GM18526 (cell line): ENCODE measurements around the gene KLHL12.

ENCODE experiments used
- POLR2A ChIP-seq: IDR thresholded peaks from 3 replicates; pipeline ENCODE4 v1.6.1; 2011; ENCODE audit not compliant: insufficient read length; ENCODE audit errors: extremely low read depth

Gene KLHL12

DNA sequence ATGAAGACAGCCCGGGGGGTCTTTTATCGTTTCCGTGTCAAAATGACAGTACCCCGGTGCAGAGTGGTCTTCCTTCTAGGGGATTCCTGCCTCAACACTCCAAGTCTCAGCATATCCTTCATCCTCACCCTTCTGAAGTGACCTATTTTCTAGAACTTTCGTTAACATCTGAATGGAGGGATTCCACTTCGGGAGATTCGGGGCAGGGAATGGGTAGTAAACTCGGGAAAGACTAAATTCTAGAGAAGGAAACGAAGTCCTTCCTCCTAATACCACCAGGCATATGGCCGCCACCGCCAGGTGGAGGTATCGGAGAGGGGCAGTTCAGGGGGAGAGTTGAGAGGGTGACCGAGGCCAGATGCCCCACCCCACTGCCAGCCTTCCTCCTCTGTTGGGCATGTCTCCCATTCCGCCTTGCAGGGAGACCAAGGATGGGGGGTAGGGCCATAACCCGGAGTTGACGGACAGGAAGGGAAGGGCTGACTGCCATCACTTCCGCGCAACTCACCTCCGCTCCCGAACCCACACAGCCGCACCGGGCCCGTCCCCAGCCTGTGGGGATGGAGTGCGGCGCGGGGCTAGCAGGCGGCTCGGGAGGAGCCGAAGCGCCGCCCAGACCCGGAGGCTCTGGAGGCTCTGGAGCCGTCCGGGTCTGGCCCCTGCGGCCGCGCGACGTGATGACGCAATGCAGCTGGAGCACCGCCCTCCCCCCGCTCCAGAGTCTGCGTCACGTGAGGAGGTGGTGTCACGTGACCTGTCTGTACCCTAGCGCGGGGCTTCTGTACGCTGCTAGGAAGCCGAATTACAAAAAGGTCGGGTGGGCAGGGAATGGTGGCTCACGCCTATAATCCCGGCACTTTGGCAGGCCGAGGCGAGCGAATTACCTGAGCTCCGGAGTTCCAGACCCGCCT, at the start of gene KLHL12:
Gene KLHL12, minus strand, starts transcription at position 654 of the 911 bp plus-strand sequence. CDS start 2,072 bp downstream, outside the sequence.
- peak; percentile 97 for TF ChIP-seq POLR2A

DNA sequence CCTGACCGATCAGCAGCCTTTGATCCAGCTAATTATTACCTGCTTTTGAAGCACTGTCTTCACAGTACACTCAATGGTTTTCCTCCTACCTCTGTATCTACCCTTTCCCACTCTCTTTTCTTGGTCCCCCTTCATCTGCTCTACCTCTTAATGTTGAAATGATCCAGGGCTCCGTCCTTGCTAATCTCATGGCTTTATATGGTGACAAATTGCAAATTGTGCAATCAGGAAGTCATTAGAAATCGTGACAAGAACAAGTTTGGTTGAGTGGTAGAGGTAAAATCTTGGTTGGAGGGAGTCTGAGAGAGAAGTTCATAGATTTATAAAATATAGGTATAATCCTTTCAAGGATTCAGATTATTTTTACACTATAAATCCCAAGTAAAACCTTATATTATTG, 49.6 kb upstream of the KLHL12 start:
- TF ChIP-seq POLR2A = no peak

DNA sequence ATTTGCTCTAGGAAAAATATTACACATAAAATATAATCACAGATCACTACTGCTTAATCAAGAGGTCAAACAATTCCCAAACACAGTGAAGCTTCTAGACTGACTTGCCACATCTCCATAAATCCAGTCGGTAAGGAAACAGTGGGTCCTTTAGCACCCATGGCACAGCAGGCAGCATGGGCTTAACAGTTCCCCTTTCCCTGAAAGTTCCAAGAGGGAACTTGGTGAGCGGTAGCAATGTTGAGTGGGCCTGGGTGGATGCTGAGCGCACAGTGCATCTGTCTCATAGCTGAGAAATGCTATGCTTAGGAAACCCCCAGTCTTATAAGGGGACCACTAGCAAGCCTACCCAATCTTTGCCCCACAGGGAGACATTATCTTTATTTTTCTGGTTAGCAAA, 47.8 kb upstream of the KLHL12 start:
- no peak for TF ChIP-seq POLR2A

DNA sequence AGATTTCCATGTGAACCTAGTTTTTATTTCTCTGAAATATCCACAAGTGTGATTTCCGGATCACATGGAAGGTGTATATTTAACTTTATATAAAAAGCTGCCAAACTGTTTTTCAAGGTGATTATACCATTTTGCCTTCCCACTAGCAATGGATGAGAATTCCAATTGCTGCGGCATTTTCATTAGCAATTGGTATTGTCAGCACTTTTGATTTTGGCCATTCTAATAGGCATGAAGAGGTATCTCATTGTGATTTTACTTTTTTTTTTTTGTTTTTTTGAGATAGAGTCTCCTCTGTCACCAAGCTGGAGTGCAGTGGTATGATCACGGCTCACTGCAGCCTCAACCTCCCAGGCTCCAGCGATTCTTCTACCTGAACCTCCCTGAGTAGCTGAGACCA, 45.0 kb upstream of the KLHL12 start:
- no peak for TF ChIP-seq POLR2A

DNA sequence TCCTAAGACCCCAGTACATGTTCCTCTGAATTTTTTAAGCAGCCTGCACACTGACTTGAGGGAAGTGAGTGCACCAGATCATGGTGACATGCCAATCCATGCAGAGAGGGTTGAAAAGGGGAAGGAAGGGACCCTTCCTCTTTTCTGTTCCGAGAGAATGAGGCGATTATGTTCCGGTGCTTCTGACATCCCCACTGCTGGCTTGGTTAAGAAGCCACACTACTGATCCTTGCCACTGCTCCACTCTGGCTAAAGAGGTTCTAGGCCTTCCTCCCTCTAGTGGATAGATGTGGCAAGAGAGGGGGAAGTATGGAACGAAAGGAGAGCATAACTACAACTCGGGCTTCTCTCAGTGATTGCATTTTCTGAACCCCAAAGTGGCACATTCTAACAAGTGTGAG, 41.9 kb upstream of the KLHL12 start:
- no peak for TF ChIP-seq POLR2A

DNA sequence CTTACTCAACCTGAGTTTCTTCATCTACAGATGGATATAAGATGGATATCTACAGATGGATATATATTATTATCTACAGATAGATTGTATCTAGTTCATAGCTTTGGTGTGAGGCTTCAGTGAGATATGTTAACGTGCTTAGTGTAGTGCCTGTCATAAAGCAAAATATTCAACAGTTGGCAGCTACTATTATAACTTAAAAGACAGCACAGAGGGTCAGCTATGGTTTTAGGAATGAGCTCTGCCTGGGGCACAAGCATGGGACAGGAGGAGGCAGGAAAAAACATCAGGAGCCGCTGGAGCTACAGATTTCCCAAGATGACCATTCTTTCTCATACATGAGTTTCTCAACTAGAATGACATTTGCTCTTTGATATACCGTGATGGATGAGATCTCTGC, 41.3 kb upstream of the KLHL12 start:
- TF ChIP-seq POLR2A = no peak

DNA sequence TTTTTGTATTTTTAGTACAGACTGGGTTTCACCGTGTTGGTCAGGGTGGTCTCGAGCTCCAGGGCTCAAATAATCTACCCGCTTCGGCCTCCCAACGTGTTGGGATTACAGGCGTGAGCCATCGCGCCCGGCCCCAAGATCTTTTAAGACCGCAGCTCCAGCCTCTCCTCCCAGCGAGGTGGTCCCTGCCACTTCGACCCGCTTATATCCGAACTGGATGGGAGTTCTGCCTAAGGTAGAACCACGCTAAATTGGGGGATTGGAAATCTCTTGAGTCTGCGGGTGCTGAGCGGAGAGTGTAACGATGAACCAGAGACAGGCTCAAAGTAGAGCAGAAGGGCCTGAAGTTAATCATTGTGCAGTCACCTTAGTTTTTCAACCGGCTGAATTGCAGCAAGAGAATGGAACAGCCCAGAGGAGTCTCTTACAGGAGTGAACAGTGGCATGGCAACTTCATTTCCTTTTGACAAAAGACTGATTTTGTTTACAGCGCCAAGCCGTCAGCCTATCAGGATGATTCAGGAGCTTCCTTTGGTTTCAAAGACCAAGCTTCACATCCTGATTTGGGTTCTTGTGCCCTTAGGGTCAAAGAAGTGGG, 40.7 kb upstream of the KLHL12 start:
- TF ChIP-seq POLR2A = no peak

DNA sequence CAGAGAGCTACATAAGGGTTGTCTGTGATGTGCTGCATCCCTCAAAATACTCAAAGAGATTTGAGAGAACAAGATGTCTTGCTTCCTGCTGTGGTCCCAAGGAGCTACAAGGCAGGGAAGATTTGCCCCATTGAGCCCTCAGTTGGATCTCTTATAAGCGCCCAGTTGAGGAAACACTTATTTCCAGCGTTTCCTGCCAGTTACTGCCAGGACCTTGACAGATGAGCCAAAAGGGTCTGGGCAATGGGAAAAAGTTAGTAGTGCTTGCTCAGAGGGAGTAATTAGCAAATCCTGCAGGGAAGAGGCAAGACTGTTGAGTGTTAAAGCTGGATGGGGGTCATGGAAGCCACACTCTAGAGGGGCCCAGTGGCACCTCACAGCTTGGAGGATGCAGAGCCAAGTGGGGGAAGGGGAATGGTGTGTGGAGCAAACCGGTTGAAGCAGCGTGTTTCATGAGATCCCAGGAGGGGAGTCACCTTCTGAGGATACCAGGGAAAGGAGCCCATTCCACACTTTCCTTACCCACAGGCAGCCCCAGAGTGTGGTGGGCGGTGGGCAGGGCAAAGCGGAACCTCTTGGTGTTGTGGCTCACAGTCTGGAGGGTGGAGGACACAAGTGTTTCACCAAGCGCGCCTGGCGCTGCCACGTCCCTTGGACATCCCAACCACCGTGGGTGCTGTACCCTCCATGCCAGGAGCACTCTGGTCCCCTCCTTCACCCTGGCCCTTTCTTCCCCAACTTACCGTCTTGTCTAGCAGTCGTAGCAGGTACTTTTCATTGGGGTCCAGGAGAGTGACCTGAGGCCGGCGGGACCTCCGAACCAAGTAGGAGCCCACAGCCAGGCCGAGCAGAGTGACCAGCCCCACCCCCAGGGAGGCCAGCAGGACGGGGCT, 39.2 kb upstream of the KLHL12 start:
- no peak for TF ChIP-seq POLR2A

DNA sequence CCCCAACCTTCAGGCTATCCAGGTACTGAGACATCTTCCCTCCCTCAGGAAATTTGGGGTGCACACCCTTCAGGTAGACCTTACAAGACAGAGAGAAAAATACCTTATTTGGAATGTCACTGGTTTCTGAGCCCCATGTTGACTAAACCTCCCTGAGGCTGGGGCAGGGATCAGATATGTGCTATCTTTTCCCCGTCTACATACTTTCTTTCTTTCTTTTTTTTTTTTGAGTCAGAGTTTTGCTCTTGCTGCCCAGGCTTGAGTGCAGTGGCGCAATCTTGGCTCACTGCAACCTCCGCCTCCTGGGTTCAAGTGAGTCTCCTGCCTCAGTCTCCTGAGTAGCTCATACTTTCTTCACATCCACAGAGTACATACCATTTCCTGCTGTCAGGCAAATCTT, 38.4 kb upstream of the KLHL12 start:
- no peak for TF ChIP-seq POLR2A

DNA sequence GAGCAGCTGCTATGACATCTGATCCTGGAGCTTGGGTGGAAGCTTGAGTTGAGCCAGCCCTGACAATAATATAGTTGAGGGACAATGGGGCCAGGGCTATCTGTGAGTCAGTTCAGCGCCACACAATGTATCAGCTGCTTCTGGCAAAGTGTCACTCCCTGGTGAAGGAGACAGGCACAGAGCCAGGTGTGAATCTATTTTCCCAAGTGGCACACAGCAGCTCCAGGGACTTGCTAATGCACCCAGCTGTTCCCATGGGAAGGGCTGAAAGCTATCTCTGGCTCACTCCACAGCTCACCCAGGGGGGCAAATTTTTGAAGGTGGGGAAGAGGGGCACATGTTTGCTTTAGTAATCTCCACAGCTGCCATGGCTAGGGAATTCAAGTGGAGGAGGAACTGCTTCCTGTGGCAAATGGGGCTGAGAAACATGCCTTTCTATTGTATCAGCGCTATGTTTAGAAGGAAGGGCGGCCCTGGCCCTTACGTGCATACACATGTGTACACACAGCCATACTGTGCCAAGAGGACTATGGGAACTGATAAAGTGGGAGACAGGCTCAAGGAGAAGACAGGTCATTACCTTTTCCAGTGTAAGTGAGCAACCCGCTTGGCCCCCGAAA, 37.9 kb upstream of the KLHL12 start:
- TF ChIP-seq POLR2A = no peak

DNA sequence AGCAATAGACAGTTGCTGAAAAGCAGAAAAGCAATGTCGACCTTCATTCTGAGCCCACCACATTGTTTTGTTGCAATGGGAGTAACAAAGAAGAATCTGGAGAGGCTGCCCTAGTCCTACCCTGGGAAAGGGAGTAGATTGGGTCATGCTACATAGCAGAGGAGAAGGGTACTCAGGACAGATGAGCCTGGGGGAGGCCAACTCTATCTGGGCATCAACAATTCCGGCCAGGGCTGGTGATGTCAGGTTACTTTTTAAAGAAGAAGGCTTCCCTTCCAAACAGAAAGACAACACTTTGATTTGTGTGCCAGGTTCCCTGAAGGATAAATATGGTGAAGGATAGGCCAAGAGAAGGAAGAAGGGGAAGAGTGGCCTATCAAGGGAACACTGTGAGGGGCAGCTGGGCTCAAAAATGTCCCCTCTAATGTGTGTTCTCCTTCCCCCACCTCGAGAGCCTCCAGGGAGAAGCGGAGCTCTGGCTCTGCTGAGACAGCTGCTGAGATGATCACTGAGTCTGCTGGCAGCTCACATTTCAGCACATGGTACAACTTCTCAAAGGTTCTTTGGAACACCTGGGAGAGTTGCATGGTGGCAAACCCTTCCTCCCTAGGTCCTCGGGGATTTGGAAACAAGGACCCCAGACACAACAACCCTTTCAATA, 34.3 kb upstream of the KLHL12 start:
- TF ChIP-seq POLR2A = no peak

DNA sequence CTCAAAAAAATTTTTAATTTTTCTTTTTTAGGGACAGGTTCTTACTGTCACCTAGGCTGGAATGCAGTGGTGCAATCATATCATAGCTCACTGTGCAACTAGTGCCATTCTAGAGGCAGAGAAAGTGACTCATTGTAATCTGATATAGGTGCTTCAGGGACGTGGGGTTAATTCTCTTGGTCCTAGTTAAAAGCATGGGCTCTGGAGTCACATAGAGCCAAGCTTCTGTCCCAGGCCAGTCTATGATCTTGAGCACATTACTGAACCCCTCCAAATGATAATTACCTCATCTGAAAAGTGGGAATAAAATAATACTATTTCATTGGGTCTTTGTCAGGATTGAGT, 32.2 kb upstream of the KLHL12 start:
- TF ChIP-seq POLR2A = no peak

DNA sequence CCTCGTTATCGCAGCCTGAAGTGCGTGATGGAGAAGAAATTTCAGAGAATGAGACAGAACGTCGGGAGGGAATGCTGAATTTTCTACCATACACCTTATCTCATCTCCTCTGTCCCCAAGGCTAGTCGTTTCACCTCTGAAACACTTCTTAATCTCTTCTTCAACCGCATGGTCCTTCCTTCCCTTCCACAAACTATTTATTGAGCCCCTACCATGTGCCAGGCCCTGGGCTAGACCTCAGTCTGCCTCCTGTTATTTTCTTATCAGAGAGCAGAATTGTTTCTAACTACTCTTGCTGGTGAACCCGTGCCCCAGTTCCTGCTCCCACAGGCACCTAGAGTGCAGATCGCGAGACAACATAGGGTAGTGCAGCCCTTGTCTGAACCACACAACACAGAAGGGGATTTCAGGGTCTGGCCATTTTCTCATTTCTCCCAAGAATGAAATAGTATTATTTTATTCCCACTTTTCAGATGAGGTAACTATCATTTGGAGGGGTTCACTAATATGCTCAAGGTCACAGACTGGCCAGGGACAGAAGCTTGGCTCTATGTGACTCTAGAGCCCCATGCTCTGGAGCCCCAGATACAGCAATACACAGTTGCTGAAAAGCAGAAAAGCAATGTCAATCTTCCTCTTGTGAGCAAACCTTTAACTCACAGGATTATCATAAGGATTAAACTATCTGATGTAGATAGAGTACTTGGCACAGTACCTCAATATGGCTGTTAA, 31.7 kb upstream of the KLHL12 start:
- TF ChIP-seq POLR2A = no peak
